ENCODE measurements around the gene SPATA20.

Gene SPATA20

DNA sequence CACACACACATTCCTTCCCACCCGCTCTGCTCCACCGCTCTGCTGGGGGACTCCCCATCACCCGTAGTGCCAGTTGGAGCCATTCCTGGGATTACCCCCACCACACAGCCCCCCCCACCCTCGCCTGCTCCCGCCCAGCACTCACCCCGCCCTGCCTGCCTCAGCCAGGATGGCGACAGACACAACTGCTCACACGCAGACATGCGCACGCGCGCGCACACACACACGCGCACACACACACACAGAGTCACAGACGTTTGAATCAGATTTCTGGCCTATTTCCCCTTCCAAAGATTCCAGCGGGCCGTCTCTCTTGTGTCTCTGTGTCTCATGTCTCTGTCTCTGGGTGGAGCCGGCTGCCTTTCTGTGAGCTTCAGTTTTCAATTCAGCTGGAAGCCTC lies 17.9 kb downstream of the SPATA20 start:
- DNase-seq (ENCODE audit: low read depth) = no peak
- H3K4me3 ChIP-seq (ENCODE audit: low read length) = no peak overlapping the region
- TF ChIP-seq, protein P1, sequence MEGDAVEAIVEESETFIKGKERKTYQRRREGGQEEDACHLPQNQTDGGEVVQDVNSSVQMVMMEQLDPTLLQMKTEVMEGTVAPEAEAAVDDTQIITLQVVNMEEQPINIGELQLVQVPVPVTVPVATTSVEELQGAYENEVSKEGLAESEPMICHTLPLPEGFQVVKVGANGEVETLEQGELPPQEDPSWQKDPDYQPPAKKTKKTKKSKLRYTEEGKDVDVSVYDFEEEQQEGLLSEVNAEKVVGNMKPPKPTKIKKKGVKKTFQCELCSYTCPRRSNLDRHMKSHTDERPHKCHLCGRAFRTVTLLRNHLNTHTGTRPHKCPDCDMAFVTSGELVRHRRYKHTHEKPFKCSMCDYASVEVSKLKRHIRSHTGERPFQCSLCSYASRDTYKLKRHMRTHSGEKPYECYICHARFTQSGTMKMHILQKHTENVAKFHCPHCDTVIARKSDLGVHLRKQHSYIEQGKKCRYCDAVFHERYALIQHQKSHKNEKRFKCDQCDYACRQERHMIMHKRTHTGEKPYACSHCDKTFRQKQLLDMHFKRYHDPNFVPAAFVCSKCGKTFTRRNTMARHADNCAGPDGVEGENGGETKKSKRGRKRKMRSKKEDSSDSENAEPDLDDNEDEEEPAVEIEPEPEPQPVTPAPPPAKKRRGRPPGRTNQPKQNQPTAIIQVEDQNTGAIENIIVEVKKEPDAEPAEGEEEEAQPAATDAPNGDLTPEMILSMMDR (conservative IDR thresholded peaks at IDR 0.05; ENCODE audit: low read depth, low read length) = no peak

DNA sequence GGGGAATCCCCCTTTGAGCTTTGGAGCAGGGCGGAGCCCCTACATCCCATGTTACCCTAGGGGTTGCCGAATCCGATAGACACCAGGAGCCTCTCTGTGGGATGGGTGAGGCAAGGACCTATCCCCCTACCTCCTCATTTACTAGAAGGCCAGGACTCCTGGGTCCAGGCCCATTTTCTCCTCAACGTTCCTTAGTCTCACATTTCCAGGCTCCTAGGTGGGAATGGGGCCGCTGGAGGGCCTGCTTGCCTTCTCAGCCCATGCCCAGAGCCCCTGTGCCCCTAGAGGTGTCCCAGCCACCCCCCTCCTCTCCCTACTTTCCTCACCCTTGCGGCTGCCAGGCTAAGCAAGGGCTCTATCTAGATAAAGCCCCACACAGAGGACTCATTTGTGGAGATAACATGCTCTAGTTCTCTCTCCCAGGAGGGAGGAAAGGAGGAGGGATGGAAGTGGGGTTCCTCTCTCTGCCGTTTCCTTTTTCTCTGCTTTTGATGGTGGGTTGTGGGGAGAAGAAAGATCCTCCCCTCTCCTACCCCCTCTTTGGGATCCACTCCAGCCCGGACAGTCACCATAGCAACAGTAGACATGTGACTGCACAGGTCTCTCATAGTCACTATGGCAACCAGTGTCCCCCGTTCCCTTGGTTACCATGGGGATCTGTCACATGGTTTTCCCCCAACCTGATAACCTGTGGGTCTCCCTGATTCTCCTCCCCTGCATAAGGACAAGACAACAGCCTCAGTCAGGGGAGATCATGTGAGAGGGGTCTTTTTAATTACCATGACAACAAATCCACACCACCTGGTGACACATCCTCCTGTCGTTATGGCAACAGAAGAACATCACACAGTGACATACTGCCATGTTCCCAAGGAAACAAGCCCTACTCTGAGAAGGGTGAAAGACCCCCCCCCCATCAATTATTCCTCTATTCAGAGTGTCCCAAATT lies 18.7 kb downstream of the SPATA20 start:
- TF ChIP-seq, protein P1 (conservative IDR thresholded peaks at IDR 0.05; ENCODE audit: low read depth, low read length) = no peak
- no peak for DNase-seq (ENCODE audit: low read depth)
- H3K4me3 ChIP-seq (ENCODE audit: low read length) = no peak overlapping the region

DNA sequence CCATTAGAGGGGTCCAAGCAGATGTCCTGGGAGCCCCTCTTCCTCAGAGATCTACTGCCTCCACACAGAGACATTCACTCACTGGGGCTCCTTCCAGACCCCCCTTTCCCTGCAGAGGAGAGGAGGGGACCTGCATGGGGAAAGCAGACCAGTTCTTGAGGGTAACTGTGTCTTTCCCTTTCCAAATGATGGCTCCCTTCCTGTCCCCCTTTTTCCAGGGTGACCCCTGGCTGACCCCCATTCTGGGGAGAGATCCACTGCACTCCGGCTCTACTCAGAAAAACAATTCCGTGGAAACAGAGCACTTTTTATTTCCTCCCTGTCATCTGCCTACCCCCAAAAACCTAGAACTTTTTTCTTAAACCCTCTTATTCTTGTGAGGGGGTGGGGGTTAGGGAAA lies 19.9 kb downstream of the SPATA20 start:
- TF ChIP-seq, protein P1 (conservative IDR thresholded peaks at IDR 0.05; ENCODE audit: low read depth, low read length) = no peak
- no peak overlapping the region for H3K4me3 ChIP-seq (ENCODE audit: low read length)

DNA sequence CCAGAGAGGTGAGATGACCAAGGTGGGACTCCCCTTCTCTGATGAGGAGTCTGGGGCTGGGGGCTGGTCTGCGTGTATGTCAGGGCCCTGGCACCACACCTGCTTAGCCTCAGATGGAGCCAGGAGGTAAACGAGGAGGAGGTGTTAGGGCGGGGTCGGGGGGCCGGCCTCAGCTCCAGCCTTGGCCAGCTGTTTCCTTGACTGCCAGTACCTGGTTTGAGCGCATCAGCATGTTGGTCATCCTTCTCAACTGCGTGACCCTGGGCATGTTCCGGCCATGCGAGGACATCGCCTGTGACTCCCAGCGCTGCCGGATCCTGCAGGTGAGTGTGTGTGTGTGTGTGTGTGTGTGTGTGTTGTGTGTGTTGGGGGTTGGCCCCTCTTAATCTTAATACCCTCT lies 21.7 kb downstream of the SPATA20 start:
- TF ChIP-seq, protein P1 (conservative IDR thresholded peaks at IDR 0.05; ENCODE audit: low read depth, low read length) = no peak
- DNase-seq (ENCODE audit: low read depth) = no peak
- H3K4me3 ChIP-seq (ENCODE audit: low read length) = no peak overlapping the region

More for the DNA sequence above, 19.9 kb downstream of the SPATA20 start:
- DNase-seq (ENCODE audit: low read depth) = no peak

DNA sequence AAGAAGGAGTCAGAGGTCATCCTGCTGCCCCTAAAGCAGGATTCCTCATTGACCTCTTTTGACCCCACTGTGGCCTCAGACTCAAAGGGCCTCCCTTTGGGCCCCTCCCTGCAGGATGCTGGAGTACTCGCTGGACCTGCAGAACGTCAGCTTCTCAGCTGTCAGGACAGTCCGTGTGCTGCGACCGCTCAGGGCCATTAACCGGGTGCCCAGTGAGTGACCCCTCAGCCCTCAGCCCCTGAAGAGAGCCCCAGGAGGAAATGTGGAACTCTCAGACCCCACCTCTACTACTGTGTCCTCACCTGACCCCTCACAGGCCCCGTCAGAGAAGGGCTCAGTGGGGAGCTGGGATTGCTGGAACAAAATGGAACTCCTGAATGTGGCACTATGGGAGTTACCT lies 22.6 kb downstream of the SPATA20 start:
- H3K4me3 ChIP-seq (ENCODE audit: low read length) = no peak overlapping the region
- TF ChIP-seq, protein P1 (conservative IDR thresholded peaks at IDR 0.05; ENCODE audit: low read depth, low read length) = no peak
- no peak for DNase-seq (ENCODE audit: low read depth)

DNA sequence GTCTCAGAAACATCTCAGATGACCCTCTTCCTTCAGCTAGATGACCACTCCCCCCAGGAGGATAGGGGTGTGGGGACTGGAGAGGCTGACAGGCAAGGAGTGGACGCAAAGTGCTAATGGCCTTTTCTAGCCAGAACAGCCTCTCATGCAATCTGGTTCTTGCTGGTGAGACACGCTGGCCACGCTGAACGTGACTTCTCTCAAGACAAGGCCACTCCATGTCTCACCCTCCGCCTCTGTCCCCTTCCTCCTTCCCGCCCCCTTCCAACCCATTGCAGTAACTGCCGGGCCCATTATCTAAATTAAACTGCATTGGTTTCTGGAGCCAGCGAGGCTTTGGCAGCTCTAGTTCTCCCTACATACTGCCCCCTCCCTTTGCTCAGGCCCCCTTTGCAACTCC lies 23.1 kb downstream of the SPATA20 start:
- TF ChIP-seq, protein P1 (conservative IDR thresholded peaks at IDR 0.05; ENCODE audit: low read depth, low read length) = no peak
- DNase-seq (ENCODE audit: low read depth) = no peak
- no peak overlapping the region for H3K4me3 ChIP-seq (ENCODE audit: low read length)

DNA sequence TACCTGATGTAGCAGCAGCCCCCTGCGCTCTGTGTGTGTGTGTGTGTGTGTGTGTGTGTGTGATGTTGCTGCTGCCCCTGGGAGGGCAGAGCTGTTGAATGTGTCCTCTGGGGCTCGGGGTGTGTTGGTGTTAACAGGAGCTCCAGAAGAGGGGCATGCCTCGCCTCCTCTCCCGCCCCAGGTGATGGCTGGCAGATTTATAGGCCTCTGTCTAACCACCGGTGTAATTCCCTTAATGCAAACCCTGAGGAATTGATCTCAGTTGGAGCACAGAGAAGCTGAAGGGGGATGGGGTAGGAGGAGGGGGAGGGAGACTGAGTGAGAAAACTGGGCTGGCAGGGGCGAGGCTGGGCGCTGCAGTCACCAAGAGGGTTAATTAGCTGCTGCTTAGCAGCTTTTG lies 23.6 kb downstream of the SPATA20 start:
- DNase-seq (ENCODE audit: low read depth) = no peak
- TF ChIP-seq, protein P1 (conservative IDR thresholded peaks at IDR 0.05; ENCODE audit: low read depth, low read length) = no peak

More for the DNA sequence above, 23.6 kb downstream of the SPATA20 start:
- no peak overlapping the region for H3K4me3 ChIP-seq (ENCODE audit: low read length)

Data from retinal pigment epithelial cell (primary cell).